OCI-LY7 (cell line): Measurements from ENCODE around the gene CLEC12A. TPM values are rescaled to one million over a fixed set of nuclear protein-coding genes. Genes with fewer than 3 reads are reported as not detected.

Experiments used
- BruUV-seq: library from RNA; stranded (reverse); fragments of 400-500 nt; replicated peaks from 2 replicates; lab custom pipeline; 2021; lab: Mats Ljungman, UMichigan
- CTCF ChIA-PET: fragments of 300-600 bp; sonication (Branson Sonifier 250); formaldehyde crosslinking; loops from one replicate; lab custom pipeline; 2022; ENCODE audit warnings: antibody characterized with exemption; ENCODE audit not compliant: unreplicated experiment; lab: Charles Lee
- POLR2A ChIA-PET: fragments of 300-600 bp; sonication (Branson Sonifier 250); formaldehyde crosslinking; loops from one replicate; lab custom pipeline; 2022; ENCODE audit warnings: antibody characterized with exemption; lab: Charles Lee
- DNase-seq: peaks from one replicate; pipeline ENCODE4 v3.0.0-alpha.2; 2015; ENCODE audit warnings: low spot score
- H2AFZ ChIP-seq: fragments of 200-600 bp; sonication (generic), shearing (Covaris generic); 2 replicates; pipeline ENCODE4 v1.6.1; 2014; ENCODE audit warnings: mild to moderate bottlenecking, antibody characterized with exemption, low read length, moderate library complexity
- H3K27ac ChIP-seq: fragments of 200-600 bp; sonication (generic); 2 replicates; pipeline ENCODE4 v1.5.1; 2014; ENCODE audit warnings: mixed run types, low read depth, mild to moderate bottlenecking, moderate library complexity, low read length, inconsistent platforms; ENCODE audit not compliant: poor library complexity, severe bottlenecking
- H3K36me3 ChIP-seq: fragments of 200-600 bp; sonication (generic); 2 replicates; pipeline ENCODE4 v1.6.1; 2014; ENCODE audit warnings: mild to moderate bottlenecking, antibody characterized with exemption, low read length, moderate library complexity, mixed read lengths; ENCODE audit not compliant: insufficient read depth
- H3K4me1 ChIP-seq: fragments of 200-600 bp; sonication (generic); 2 replicates; pipeline ENCODE4 v1.5.1; 2014; ENCODE audit warnings: mild to moderate bottlenecking, low read length; ENCODE audit not compliant: insufficient read depth, poor library complexity, severe bottlenecking
- H3K4me2 ChIP-seq: fragments of 200-600 bp; sonication (generic); 2 replicates; pipeline ENCODE4 v1.6.1; 2014; ENCODE audit warnings: mild to moderate bottlenecking, low read length
- H3K4me3 ChIP-seq: fragments of 200-600 bp; sonication (generic); 2 replicates; pipeline ENCODE4 v1.5.1; 2014; ENCODE audit warnings: mild to moderate bottlenecking, low read depth, low read length; ENCODE audit not compliant: poor library complexity, severe bottlenecking
- H3K79me2 ChIP-seq: fragments of 200-600 bp; sonication (generic); 2 replicates; pipeline ENCODE4 v1.6.1; 2016; ENCODE audit warnings: low read depth, mild to moderate bottlenecking, low read length, moderate library complexity, mixed read lengths; ENCODE audit not compliant: insufficient read depth
- H3K9me2 ChIP-seq: fragments of 200-600 bp; sonication (generic); 2 replicates; pipeline ENCODE4 v1.6.1; 2016; ENCODE audit warnings: mild to moderate bottlenecking, low read length, mixed read lengths; ENCODE audit not compliant: insufficient read depth
- H3K9me3 ChIP-seq: fragments of 200-600 bp; sonication (generic); 2 replicates; pipeline ENCODE4 v1.6.1; 2014; ENCODE audit warnings: mild to moderate bottlenecking, mixed run types, low read length, mixed read lengths
- H4K20me1 ChIP-seq: fragments of 200-600 bp; sonication (generic); 2 replicates; pipeline ENCODE4 v1.6.1; 2014; ENCODE audit warnings: mild to moderate bottlenecking, antibody characterized with exemption, low read length, moderate library complexity, mixed read lengths; ENCODE audit not compliant: insufficient read depth
- EZH2phosphoT487 ChIP-seq: fragments of 200-600 bp; sonication (generic); IDR thresholded peaks from 2 replicates; pipeline ENCODE4 v1.6.1; 2018; ENCODE audit warnings: low read depth, borderline replicate concordance, mild to moderate bottlenecking, mixed run types, antibody characterized with exemption, low read length, moderate library complexity, mixed read lengths
- intact Hi-C: fragments of 100-400 bp; cut with micrococcal nuclease; formaldehyde crosslinking; loops from one replicate; pipeline ENCODE4 v1.10.0; 2022; ENCODE audit not compliant: unreplicated experiment
- total RNA-seq, 2 experiments: library from RNA; depleted of rRNA in 1 of 2; stranded (reverse); fragments of >200 nt in 1 of 2; shearing (Covaris generic) in 1 of 2; gene quantifications; 2 replicates each; pipeline ENCODE4 v1.2.3, GENCODE V29; 2014 to 2022
- TF ChIP-seq, protein P1 (sequence below): fragments of 200-600 bp; sonication (generic); conservative IDR thresholded peaks from 2 replicates; pipeline ENCODE4 v1.5.1; 2014; ENCODE audit warnings: mild to moderate bottlenecking, antibody characterized with exemption, low read length, moderate library complexity, mixed read lengths

The CLEC12A gene
- total RNA-seq, 2 experiments from 2014 or later, result not detected

DNA sequence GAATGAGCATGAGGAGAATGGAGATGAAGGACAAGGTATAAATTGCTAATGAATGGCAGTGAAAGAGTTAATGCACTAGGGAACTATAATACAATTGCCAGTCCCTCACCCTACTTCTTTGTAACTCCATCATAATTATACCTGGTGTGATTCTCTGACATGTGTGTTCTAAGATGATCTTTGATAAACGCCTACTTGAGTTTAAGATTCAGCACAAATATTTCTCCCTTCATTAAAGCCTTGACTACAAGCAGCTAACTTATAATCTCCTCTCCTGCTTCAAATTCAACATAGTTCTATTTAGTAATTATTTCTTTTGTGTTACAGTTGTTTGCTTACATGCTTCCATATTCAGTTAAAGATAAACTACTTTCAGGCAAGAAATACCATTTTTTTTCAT lies 29.4 kb upstream of the CLEC12A start:
- Histone ChIP-seq H3K9me3 (no peaks in the 10 kb centered on the region), H3K36me3 (no peaks in the 10 kb centered on the region), H3K27ac (no peak overlapping the region), H4K20me1 (no peaks in the 10 kb centered on the region), H3K79me2 (no peaks in the 10 kb centered on the region), H3K4me2 (no peak overlapping the region), H2AFZ (no peak overlapping the region), H3K4me1 (peaks cover 1% of the 10 kb centered on the region), H3K9me2 (no peaks in the 10 kb centered on the region), H3K4me3 (no peak overlapping the region)
- intact Hi-C loops, result no loop called here
- no TSS peak for BruUV-seq
- no peak for DNase-seq
- ChIA-PET POLR2A (interaction anchor here (0.6 kb wide), 1 partner anchor 143 kb away, joined by 3 read pairs; no protein-coding TSS in a partner anchor), CTCF (no interaction called here)
- no peak for TF ChIP-seq EZH2phosphoT487
- TF ChIP-seq, protein P1, sequence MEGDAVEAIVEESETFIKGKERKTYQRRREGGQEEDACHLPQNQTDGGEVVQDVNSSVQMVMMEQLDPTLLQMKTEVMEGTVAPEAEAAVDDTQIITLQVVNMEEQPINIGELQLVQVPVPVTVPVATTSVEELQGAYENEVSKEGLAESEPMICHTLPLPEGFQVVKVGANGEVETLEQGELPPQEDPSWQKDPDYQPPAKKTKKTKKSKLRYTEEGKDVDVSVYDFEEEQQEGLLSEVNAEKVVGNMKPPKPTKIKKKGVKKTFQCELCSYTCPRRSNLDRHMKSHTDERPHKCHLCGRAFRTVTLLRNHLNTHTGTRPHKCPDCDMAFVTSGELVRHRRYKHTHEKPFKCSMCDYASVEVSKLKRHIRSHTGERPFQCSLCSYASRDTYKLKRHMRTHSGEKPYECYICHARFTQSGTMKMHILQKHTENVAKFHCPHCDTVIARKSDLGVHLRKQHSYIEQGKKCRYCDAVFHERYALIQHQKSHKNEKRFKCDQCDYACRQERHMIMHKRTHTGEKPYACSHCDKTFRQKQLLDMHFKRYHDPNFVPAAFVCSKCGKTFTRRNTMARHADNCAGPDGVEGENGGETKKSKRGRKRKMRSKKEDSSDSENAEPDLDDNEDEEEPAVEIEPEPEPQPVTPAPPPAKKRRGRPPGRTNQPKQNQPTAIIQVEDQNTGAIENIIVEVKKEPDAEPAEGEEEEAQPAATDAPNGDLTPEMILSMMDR, result no peak

DNA sequence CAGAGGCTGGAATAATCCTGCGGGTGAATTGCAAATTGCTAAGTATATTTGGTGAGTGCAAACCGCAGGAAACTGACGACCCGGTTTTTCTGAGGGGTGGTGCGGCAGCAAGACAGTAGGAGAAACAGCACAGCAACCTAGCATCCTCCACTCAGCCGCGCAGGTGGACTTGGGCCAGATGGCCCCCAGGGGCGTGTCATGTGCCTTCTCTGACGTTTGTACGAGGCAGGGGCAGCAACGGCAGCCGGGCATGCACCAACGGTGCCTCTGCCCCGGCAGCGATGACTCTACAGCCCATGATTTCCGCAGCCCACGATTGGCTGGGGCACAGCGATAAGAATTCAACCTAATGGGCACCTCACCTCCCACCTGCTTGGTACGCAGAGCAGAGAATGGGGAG lies 28.0 kb upstream of the CLEC12A start:
- Histone ChIP-seq H3K9me2 (no peaks in the 10 kb centered on the region), H3K4me3 (no peak overlapping the region), H3K4me2 (no peak overlapping the region), H3K79me2 (no peaks in the 10 kb centered on the region), H2AFZ (no peak overlapping the region), H4K20me1 (no peaks in the 10 kb centered on the region), H3K36me3 (no peaks in the 10 kb centered on the region), H3K4me1 (no peaks in the 10 kb centered on the region), H3K27ac (no peak overlapping the region), H3K9me3 (no peaks in the 10 kb centered on the region)
- ChIA-PET POLR2A (interaction anchor here (1.5 kb wide), 1 partner anchor 11 kb away, joined by 3 read pairs; the partner anchor contains the start of gene CLEC2A), CTCF (no interaction called here)
- TF ChIP-seq, protein P1, result no peak
- no peak for DNase-seq
- intact Hi-C loops, result no loop called here
- BruUV-seq, result no TSS peak

DNA sequence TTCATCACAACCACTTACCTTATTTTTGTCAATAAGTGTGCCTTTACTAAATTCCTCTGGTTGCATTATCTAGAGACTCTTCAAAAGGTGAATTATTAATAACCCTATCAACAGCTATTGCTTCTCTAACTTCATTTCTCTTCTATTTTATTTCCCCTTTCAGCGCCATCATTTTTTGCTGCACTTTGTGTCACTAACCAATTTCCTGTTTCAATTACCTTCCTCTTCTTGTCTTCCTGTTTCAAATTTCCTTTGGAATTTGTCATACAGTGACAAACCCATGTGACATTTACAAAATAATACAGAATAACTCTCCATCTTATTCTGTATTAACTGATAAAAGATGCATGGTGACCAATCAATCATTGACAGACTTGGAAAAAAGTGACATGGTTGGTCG lies 26.8 kb upstream of the CLEC12A start:
- Histone ChIP-seq H3K9me3 (no peaks in the 10 kb centered on the region), H3K9me2 (no peaks in the 10 kb centered on the region), H4K20me1 (no peaks in the 10 kb centered on the region), H3K27ac (no peak overlapping the region), H3K36me3 (no peaks in the 10 kb centered on the region), H3K4me1 (no peaks in the 10 kb centered on the region), H3K4me2 (no peak overlapping the region), H2AFZ (0 out of 2 replicates have a peak overlapping the region, but pooled peaks have one; percentile 33), H3K4me3 (no peak overlapping the region), H3K79me2 (no peaks in the 10 kb centered on the region)
- ChIA-PET POLR2A (interaction anchor here (1.5 kb wide), 1 partner anchor 12 kb away, joined by 3 read pairs; the partner anchor contains the start of gene CLEC2A), CTCF (no interaction called here)
- BruUV-seq, result no TSS peak
- DNase-seq, result no peak
- intact Hi-C loops, result no loop called here
- TF ChIP-seq, protein P1, result no peak
- TF ChIP-seq EZH2phosphoT487, result no peak
